ENCODE results near the gene CSNK1D. TPM values are rescaled to one million over a fixed set of nuclear protein-coding genes. Genes with fewer than 3 reads are reported as not detected.

CSNK1D gene
- total RNA-seq, 1 donor: 50.3 TPM

DNA sequence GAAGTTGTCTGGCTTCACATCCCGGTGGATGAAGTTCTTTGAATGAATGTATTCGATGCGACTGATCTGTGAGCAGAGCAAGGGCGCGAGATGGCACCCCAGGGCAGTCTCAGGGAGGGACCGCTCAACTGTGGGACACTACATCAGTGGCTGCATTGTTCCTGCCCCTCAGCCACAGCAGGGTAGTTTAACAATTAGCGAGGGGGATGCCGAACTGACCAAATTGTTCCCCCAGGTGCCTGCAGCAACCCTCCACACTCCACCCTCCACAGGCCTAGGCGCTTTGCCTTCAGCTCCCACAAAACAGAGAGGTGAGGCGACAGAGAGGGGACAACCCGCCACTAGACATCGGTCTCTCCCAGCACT lies 20.3 kb downstream of the CSNK1D start:
- Histone ChIP-seq H3K27ac (ENCODE audit: low read depth, low read length) (no peak overlapping the region), H3K79me2 (ENCODE audit: insufficient read depth, low read length) (peaks cover 83% of the 10 kb centered on the region), H3K9me3 (ENCODE audit: low read depth, low read length) (no peaks in the 10 kb centered on the region), H3K27me3 (ENCODE audit: insufficient read depth, low read length) (no peaks in the 10 kb centered on the region), H3K4me1 (ENCODE audit: insufficient read depth, low read length) (no peaks in the 10 kb centered on the region), H3K36me3 (ENCODE audit: insufficient read depth, low read length) (peaks cover 83% of the 10 kb centered on the region), H4K20me1 (ENCODE audit: insufficient read depth, low read length) (peaks cover 73% of the 10 kb centered on the region), H2AFZ (ENCODE audit: low read length) (no peak overlapping the region), H3K4me3 (ENCODE audit: insufficient read depth, low read length) (no peak overlapping the region), H3K4me2 (ENCODE audit: insufficient read depth, low read length) (no peak overlapping the region)
- TF ChIP-seq, protein P1, sequence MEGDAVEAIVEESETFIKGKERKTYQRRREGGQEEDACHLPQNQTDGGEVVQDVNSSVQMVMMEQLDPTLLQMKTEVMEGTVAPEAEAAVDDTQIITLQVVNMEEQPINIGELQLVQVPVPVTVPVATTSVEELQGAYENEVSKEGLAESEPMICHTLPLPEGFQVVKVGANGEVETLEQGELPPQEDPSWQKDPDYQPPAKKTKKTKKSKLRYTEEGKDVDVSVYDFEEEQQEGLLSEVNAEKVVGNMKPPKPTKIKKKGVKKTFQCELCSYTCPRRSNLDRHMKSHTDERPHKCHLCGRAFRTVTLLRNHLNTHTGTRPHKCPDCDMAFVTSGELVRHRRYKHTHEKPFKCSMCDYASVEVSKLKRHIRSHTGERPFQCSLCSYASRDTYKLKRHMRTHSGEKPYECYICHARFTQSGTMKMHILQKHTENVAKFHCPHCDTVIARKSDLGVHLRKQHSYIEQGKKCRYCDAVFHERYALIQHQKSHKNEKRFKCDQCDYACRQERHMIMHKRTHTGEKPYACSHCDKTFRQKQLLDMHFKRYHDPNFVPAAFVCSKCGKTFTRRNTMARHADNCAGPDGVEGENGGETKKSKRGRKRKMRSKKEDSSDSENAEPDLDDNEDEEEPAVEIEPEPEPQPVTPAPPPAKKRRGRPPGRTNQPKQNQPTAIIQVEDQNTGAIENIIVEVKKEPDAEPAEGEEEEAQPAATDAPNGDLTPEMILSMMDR (IDR thresholded peaks at IDR 0.05; ENCODE audit: extremely low read depth, low read depth, low read length): no peak
- DNase-seq (ENCODE audit: insufficient read length, low spot score, missing footprints): peak; percentile 55

DNA sequence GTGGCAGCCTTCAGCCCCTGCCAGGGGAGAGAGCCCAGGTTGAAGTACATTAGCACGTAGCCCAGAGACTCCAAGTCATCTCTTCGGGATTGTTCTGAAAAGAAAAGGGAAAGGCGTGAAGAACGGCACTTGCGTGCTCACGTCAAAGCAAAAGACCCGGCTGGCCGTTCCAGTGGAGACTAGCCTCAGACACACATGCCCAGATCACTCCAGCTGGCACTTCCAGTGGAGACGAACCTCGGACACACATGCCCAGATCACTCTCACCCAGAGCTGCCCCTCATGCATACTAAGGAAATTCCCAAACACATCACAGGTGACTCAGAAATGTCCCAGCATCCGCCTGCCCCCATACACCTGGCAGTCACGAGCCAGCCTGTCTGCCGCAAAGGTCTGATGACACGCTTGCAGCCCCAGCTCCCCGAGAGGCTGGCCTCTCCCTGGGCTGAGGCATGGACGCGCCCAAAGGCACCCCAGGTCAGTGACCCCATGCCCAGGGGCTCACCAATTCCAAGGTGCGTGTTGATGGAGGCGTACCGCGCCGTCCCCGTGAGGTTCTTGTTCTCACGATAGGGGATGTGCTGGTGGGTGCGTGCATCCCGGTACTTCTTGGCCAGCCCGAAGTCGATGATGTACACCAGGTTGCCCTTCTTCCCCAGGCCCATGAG lies 20.9 kb downstream of the CSNK1D start:
- Histone ChIP-seq H4K20me1 (ENCODE audit: insufficient read depth, low read length) (peaks cover 75% of the 10 kb centered on the region), H3K4me2 (ENCODE audit: insufficient read depth, low read length) (no peak overlapping the region), H2AFZ (ENCODE audit: low read length) (no peak overlapping the region), H3K27me3 (ENCODE audit: insufficient read depth, low read length) (no peaks in the 10 kb centered on the region), H3K79me2 (ENCODE audit: insufficient read depth, low read length) (peaks cover 84% of the 10 kb centered on the region), H3K4me3 (ENCODE audit: insufficient read depth, low read length) (no peak overlapping the region), H3K36me3 (ENCODE audit: insufficient read depth, low read length) (peaks cover 83% of the 10 kb centered on the region), H3K9me3 (ENCODE audit: low read depth, low read length) (no peaks in the 10 kb centered on the region), H3K27ac (ENCODE audit: low read depth, low read length) (no peak overlapping the region), H3K4me1 (ENCODE audit: insufficient read depth, low read length) (peaks cover 3% of the 10 kb centered on the region)
- peak; percentile 56 for DNase-seq (ENCODE audit: insufficient read length, low spot score, missing footprints)
- TF ChIP-seq, protein P1 (IDR thresholded peaks at IDR 0.05; ENCODE audit: extremely low read depth, low read depth, low read length): no peak

DNA sequence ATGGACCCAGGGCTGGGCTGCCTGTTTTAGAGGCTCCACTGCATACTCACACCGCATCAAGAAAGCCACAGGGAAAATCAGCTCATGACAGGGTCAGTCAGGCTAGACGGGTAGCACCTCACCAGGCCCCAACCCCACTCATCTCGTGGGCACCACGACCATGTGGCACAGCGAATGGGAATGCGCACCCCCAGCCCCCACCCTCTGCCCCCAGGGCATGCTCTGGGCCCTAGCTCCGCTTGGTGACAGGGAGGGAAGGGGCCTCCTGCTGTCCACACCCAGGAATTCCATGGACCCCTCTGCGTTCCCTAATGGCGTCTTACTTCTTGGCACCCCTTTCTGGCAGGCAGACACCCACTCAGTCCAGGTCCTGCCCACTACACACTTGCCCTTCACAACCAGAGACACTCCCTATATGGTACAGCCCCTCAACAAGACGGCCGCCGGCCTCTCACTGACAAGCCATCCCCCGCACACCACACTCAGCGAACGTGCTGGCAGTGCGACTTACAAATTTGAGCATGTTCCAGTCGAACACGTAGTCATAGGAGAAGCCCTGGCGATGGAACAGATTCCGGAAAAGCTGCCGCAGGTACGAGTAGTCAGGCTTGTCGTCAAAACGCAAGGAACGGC lies 22.5 kb downstream of the CSNK1D start:
- H3K4me1 ChIP-seq (ENCODE audit: insufficient read depth, low read length): peaks cover 17% of the 10 kb centered on the region
- no peak overlapping the region for H3K27ac ChIP-seq (ENCODE audit: low read depth, low read length)
- peak; percentile 87 for DNase-seq (ENCODE audit: insufficient read length, low spot score, missing footprints)
- H3K4me3 ChIP-seq (ENCODE audit: insufficient read depth, low read length): no peak overlapping the region
- H3K79me2 ChIP-seq (ENCODE audit: insufficient read depth, low read length): peaks cover 80% of the 10 kb centered on the region
- H4K20me1 ChIP-seq (ENCODE audit: insufficient read depth, low read length): peaks cover 76% of the 10 kb centered on the region
- no peak overlapping the region for H3K4me2 ChIP-seq (ENCODE audit: insufficient read depth, low read length)
- H2AFZ ChIP-seq (ENCODE audit: low read length): no peak overlapping the region
- H3K9me3 ChIP-seq (ENCODE audit: low read depth, low read length): no peaks in the 10 kb centered on the region
- TF ChIP-seq, protein P1 (IDR thresholded peaks at IDR 0.05; ENCODE audit: extremely low read depth, low read depth, low read length): no peak
- no peaks in the 10 kb centered on the region for H3K27me3 ChIP-seq (ENCODE audit: insufficient read depth, low read length)
- H3K36me3 ChIP-seq (ENCODE audit: insufficient read depth, low read length): peaks cover 86% of the 10 kb centered on the region

DNA sequence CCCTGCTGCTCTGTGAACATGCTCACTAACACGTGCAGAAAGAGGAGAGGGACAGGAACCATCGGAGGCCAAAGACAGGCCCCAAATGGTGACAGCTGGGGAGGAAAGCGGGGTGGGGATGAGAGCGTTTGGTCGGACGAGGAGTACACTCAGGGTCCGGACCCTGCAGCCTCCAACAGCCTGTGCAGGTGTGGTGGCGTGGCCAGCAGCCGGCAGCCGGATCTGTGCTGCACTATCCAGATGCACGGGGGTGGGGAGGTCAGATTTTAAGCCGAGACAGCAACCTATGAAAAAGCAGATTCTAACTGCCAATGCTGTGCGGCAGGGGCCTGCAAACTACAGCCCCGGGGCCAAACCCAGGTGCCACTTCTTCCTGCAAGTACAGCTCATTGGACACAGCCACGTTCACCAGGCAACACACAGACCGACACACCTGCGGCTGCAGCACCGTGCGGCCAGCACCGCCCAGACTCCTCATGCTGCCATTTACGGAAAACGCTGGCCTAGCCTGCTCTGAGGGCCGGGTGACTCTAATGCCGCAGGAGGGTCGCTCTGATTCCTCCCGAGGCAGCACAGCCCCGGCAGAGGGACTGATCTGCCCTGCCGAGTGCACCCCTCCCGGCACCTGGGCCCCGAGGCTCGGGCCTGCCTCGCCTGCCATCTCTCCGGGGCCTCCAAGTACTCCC lies 23.5 kb downstream of the CSNK1D start:
- peak; percentile 68 for DNase-seq (ENCODE audit: insufficient read length, low spot score, missing footprints)
- H3K36me3 ChIP-seq (ENCODE audit: insufficient read depth, low read length): peaks cover 86% of the 10 kb centered on the region
- no peak overlapping the region for H3K27ac ChIP-seq (ENCODE audit: low read depth, low read length)
- peaks cover 17% of the 10 kb centered on the region for H3K4me1 ChIP-seq (ENCODE audit: insufficient read depth, low read length)
- no peak overlapping the region for H3K4me3 ChIP-seq (ENCODE audit: insufficient read depth, low read length)
- no peaks in the 10 kb centered on the region for H3K9me3 ChIP-seq (ENCODE audit: low read depth, low read length)
- no peak overlapping the region for H3K4me2 ChIP-seq (ENCODE audit: insufficient read depth, low read length)
- no peak overlapping the region for H2AFZ ChIP-seq (ENCODE audit: low read length)
- no peaks in the 10 kb centered on the region for H3K27me3 ChIP-seq (ENCODE audit: insufficient read depth, low read length)
- TF ChIP-seq, protein P1 (IDR thresholded peaks at IDR 0.05; ENCODE audit: extremely low read depth, low read depth, low read length): no peak
- H4K20me1 ChIP-seq (ENCODE audit: insufficient read depth, low read length): peaks cover 77% of the 10 kb centered on the region
- peaks cover 77% of the 10 kb centered on the region for H3K79me2 ChIP-seq (ENCODE audit: insufficient read depth, low read length)

Measured in osteoblast (primary cell).